GM21723 (cell line): ENCODE results near the gene PBX3.
A peak's percentile ranks its signal among the peaks of the same experiment; 100 is the strongest.

Experiments
- ATAC-seq: cut with Tn5 transposase; IDR thresholded peaks from one replicate; pipeline ENCODE4 v1.9.1; 2021; ENCODE audit warnings: mild to moderate bottlenecking, moderate library complexity; ENCODE audit not compliant: unreplicated experiment

Gene PBX3

GRCh38 chr9:125748446-125749099 lies 1.4 kb downstream of the PBX3 start:
- ATAC-seq = no peak

- no peak for ATAC-seq
These were observed 2.2 kb downstream of the PBX3 start for GRCh38 chr9:125749287-125749935.

- ATAC-seq = no peak
These were observed 2.9 kb downstream of the PBX3 start for GRCh38 chr9:125749951-125750626.

DNA sequence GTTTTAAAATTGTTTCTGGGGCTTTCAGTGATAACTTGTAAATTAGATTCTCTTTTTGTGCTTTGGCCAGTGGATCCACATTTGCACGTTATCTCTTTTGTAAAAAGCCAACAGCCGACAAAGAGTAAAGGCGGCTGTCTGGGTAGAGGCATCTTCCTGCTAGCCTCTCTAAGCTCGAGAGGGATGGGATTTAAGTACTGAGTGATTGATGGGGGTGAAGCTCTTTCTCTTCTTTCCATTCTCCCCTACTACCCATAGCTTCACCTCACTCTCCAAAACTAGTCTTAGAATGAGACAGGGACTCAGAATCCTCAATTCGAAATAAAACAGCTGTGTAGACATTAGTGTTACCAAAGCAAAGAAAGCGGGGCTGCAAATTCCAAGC lies 3.4 kb downstream of the PBX3 start:
- no peak for ATAC-seq

GRCh38 chr9:125752070-125752628 lies 5.0 kb downstream of the PBX3 start:
- no peak for ATAC-seq

GRCh38 chr9:125754096-125754495 lies 6.9 kb downstream of the PBX3 start:
- no peak for ATAC-seq

DNA sequence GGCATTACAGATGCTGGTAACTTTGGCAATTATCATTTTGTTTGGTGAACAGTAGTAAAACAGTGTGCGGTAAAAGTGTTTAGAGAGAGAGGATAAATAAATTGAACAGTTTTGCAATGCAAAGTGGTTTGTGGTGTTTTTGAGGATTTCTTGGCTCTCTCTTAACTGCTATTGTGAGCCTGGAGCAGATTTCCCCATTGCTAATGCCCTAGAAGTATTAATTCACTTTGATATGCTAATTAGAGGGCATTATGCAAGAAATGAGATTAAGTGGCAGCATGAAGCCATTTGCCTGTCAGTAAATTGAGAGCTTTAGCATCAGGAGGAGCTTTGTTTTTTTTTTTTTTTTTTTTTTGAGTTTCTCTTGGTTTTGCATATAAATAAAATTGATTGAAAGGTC lies 8.2 kb downstream of the PBX3 start:
- no peak for ATAC-seq

- ATAC-seq = no peak
These were observed 9.3 kb downstream of the PBX3 start for GRCh38 chr9:125756518-125756917.

GRCh38 chr9:125757834-125758233 lies 10.7 kb downstream of the PBX3 start:
- no peak for ATAC-seq

DNA sequence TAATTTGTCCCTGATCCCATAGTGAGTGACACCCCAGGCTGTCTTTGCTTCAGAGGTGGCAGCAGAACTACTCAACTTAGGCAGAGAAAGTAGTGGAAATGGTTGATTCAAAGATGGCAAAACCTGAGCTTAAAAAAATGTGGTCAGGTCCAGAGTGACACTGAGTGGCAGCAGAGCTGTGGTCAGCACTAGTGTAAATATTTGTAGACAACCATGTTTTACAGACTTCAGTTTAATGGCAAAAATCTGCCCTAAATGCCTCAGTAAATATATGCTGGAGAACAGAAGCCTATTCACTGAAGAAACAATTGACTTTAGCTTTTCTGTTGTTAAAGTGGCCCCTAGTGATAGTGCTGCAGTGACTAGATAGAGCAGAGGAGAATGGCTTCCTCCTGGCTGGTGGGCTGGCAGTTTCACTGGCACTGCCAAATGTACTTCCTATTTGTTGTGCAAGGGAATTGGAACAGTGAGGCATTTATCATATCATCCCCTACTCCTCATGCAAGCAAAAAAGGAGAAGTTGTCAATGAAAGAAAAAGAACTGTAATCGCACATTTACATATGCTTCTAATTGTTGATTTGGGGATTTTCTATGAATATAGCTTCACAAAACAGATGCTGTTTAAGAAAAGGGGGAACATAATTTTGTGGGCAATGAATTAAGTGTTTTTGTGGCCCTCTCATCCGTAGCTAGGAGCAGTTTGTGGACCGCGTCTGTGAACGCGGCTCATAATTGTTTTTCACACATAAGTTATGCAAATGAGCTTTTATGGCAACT lies 12.0 kb downstream of the PBX3 start:
- ATAC-seq = no peak

GRCh38 chr9:125759764-125760129 lies 12.6 kb downstream of the PBX3 start:
- ATAC-seq = no peak

DNA sequence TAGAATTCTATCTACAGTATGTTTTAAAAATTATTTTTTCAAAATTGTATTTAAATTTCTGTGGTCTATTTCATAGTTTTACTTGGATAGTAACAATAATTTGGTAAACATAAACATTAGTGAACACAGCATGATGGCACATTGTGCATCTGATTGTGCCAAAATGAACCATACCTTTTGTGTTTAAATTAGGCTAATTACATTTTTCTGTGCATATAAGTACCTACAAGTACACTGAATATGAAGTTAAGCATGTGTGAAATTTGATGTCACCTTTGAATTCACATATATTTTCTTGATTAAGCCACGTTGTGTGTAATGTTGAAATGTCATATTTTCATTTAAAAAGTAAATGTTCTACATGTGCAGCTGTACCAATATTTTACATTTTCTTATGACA lies 13.4 kb downstream of the PBX3 start:
- ATAC-seq = no peak

DNA sequence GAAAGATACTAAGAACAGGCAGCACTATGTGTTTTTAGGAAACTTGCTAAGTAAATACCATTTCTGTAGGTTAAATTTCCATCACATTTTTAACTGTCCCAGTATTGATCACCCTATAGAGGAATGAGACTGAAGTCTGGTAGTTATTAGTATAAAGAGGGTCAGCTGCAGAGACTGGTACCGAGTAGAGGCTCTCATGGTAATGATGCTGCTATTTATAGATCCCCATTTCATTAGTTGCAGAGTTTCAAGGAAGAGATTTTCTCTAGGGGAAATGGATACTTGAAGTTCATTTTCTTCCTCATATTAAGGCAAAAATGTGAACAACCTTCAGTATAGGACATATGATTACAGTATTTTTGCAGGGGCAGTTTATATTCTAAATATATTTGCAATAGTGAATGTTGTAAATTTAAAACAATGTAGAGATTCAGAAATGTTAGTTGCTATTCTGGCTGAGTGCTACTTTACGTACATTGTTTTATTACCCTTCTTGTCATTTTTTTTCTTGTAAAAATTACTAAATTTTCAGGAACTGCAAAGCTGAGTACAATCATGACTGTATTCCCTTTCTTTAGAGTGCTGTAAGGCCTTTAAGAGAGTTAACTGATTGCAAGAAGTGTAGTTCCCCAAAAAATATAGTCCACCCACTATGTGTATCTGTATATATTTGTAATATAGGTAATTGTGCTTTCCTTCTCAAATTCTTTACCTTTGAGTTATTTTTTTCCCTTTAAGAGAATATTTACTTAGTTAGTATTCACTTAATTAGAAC lies 14.7 kb downstream of the PBX3 start:
- no peak for ATAC-seq

GRCh38 chr9:125763394-125763801 lies 16.2 kb downstream of the PBX3 start:
- no peak for ATAC-seq

DNA sequence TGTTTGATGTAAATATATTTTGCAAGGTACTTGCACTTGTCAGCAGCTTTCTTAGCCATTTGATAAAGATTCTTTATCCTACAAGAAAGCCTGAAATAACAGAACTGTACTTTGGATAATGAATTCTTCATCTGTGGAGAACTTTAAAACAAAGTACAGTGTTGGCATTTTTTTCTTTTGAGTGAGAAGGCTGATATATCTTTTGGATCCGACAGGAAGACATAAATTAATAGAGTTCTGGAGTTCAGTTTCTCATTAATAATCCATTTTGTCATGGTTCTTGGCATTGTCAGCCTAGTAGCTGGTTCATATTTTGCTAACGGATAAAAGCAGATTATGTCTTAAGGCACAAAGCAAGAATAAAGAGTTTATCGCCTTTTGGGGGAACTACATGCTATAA lies 17.0 kb downstream of the PBX3 start:
- no peak for ATAC-seq

- ATAC-seq = no peak
These were observed 19.5 kb downstream of the PBX3 start for GRCh38 chr9:125766468-125767221.

DNA sequence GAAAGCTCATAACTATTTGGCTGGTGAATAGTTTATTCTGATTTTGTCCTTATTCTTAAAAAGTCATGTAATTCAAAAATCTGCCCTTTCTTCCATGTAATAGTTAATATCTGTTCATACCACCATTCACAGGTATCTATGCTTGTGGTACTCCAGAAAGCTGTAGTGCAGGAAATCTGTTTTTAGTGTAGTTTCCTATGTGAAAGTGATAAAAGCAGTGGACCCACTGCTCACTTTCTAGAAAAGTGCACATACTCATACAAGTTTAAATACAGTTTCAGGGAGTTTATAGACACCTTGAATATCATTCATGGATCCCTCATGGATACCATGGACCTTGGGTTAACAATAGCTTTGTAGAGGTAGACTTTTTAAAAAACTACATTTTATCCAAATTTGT lies 20.2 kb downstream of the PBX3 start:
- peak; percentile 57 for ATAC-seq

GRCh38 chr9:125768803-125769202 lies 21.6 kb downstream of the PBX3 start:
- no peak for ATAC-seq

- no peak for ATAC-seq
These were observed 23.9 kb downstream of the PBX3 start for GRCh38 chr9:125771037-125771436.

DNA sequence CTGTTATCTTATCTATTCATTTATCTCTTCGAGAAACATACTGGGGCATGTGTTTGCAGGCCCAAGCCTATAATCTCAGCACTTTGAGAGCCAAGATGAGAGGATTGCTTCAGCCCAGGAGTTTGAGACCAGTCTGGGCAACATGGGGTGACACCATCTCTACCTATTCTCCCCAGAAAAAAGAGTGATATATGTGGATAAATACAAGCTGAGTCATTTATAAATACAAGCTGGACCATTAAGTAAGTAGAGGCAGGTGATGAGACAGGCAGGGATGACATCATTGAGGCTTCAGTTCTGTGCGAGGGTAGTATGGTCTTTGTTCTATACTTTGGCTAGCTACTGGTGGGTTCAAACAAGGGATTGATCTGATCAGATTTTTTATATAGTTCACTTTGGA lies 25.6 kb downstream of the PBX3 start:
- ATAC-seq = no peak
